A549 (cell line): Measurements from ENCODE around the gene ARHGAP18. TPM values are rescaled to one million over a fixed set of nuclear protein-coding genes. Genes with fewer than 3 reads are reported as not detected.
A peak's percentile ranks its signal among the peaks of the same experiment; 100 is the strongest.

Source experiments
- ATAC-seq, 2 experiments: fragments of 200-7000 bp in 1 of 2; fragments of >200 bp in 1 of 2; cut with Nextera tagmentation in 1 of 2; cut with Tn5 transposase in 1 of 2; 3 replicates each; pipeline versions ENCODE4 v1.8.0 to v1.9.1; 2018 to 2020; ENCODE audit warnings: mild to moderate bottlenecking in 1 of 2, moderate library complexity in 1 of 2
- CTCF ChIA-PET: fragments of 300-600 bp; sonication (Branson Sonifier 250); formaldehyde crosslinking; extraction: SDS; loops from one replicate; lab custom pipeline; 2021; ENCODE audit warnings: antibody characterized with exemption, inconsistent platforms; lab: Yijun Ruan, JAX
- POLR2A ChIA-PET: fragments of 350-600 bp; formaldehyde crosslinking; extraction: SDS; loops from one replicate; lab custom pipeline; 2021; ENCODE audit warnings: antibody characterized with exemption, inconsistent platforms; lab: Yijun Ruan, JAX
- DNase-seq, 2 experiments: peaks; one replicate each; pipeline versions ENCODE4 v3.0.0 to v3.0.0-alpha.2; 2011 to 2016; ENCODE audit warnings: low read depth in 1 of 2, low spot score in 1 of 2
- FAIRE-seq: peaks from 2 replicates; lab custom pipeline; 2011; peaks lifted over from hg19 to GRCh38; lab: Jason Lieb, UNC
- H3K27ac ChIP-seq, 2 experiments: fragments of >200 bp; sonication (Bioruptor Twin); formaldehyde crosslinking; 3 replicates each; pipeline ENCODE4 v1.5.1; 2016 to 2017
- H3K4me1 ChIP-seq: fragments of >200 bp; sonication (Bioruptor Twin); formaldehyde crosslinking; 3 replicates; pipeline ENCODE4 v1.6.1; 2016
- H3K4me2 ChIP-seq: fragments of >200 bp; sonication (Bioruptor Twin); formaldehyde crosslinking; 3 replicates; pipeline ENCODE4 v1.6.1; 2016
- H3K4me3 ChIP-seq: fragments of >200 bp; sonication (Bioruptor Twin); formaldehyde crosslinking; 3 replicates; pipeline ENCODE4 v1.5.1; 2016
- H3K9me3 ChIP-seq: fragments of >200 bp; sonication (Bioruptor Twin); formaldehyde crosslinking; 3 replicates; pipeline ENCODE4 v1.6.1; 2016
- BHLHE40 ChIP-seq: IDR thresholded peaks from 2 replicates; pipeline ENCODE4 v1.6.1; 2012; ENCODE audit warnings: low read depth, low read length, inconsistent platforms
- CBX8 ChIP-seq: fragments of 200-600 bp; sonication (generic); IDR thresholded peaks from 2 replicates; pipeline ENCODE4 v1.6.1; 2016
- CHD2 ChIP-seq: fragments of 150-350 bp; IDR thresholded peaks from 2 replicates; pipeline ENCODE4 v1.6.1; 2014; ENCODE audit warnings: low read length; ENCODE audit not compliant: partially characterized antibody
- EP300 ChIP-seq, 2 experiments: fragments of >200 bp; sonication (Bioruptor Twin); formaldehyde crosslinking; IDR thresholded peaks; 2 replicates in 1 of 2; 3 replicates in 1 of 2; pipeline ENCODE4 v1.6.1; 2016 to 2017
- ESRRA ChIP-seq: fragments of 150-350 bp; IDR thresholded peaks from 2 replicates; pipeline ENCODE4 v1.6.1; 2014; ENCODE audit warnings: mild to moderate bottlenecking, low read length, borderline replicate concordance
- HDAC2 ChIP-seq: fragments of 200-600 bp; sonication (generic); IDR thresholded peaks from 2 replicates; pipeline ENCODE4 v1.6.1; 2016
- HOXA7 ChIP-seq: fragments of 250-450 bp; sonication (Bioruptor Pico); IDR thresholded peaks from 2 replicates; pipeline ENCODE4 v1.5.0; 2020; ENCODE audit warnings: mild to moderate bottlenecking, moderate library complexity
- HOXB5 ChIP-seq: fragments of 250-450 bp; sonication (Bioruptor Pico); IDR thresholded peaks from 2 replicates; pipeline ENCODE4 v1.5.0; 2020; ENCODE audit warnings: mild to moderate bottlenecking, moderate library complexity
- JUN ChIP-seq, 2 experiments: fragments of >200 bp; sonication (Bioruptor Twin); formaldehyde crosslinking; IDR thresholded peaks; 2 replicates in 1 of 2; 3 replicates in 1 of 2; pipeline ENCODE4 v1.6.1; 2016 to 2017
- KDM1A ChIP-seq: fragments of 200-600 bp; sonication (generic); IDR thresholded peaks from 2 replicates; pipeline ENCODE4 v1.6.1; 2016; ENCODE audit warnings: low read depth, mild to moderate bottlenecking
- KDM5A ChIP-seq: fragments of 200-600 bp; sonication (generic); IDR thresholded peaks from 2 replicates; pipeline ENCODE4 v1.6.1; 2016; ENCODE audit warnings: antibody characterized with exemption, mild to moderate bottlenecking
- MAFK ChIP-seq: fragments of 450-650 bp; IDR thresholded peaks from 2 replicates; pipeline ENCODE4 v1.6.1; 2014; ENCODE audit not compliant: partially characterized antibody
- MYC ChIP-seq: IDR thresholded peaks from 2 replicates; pipeline ENCODE4 v1.6.1; 2012; ENCODE audit warnings: mild to moderate bottlenecking, inconsistent platforms, low read length, improper control_type of control experiment, borderline replicate concordance
- NPAS2 ChIP-seq: fragments of 250-450 bp; sonication (Bioruptor Pico); IDR thresholded peaks from 2 replicates; pipeline ENCODE4 v1.8.0; 2022; ENCODE audit warnings: mild to moderate bottlenecking, moderate library complexity, borderline replicate concordance
- PHF8 ChIP-seq: fragments of 200-600 bp; sonication (generic); IDR thresholded peaks from 2 replicates; pipeline ENCODE4 v1.6.1; 2016; ENCODE audit warnings: low read depth, mild to moderate bottlenecking, antibody characterized with exemption, moderate library complexity, borderline replicate concordance
- POLR2A ChIP-seq: IDR thresholded peaks from 2 replicates; pipeline ENCODE4 v1.6.1; 2012; ENCODE audit warnings: mild to moderate bottlenecking, low read length
- RAD21 ChIP-seq, 2 experiments: fragments of >200 bp in 1 of 2; sonication (Bioruptor Twin) in 1 of 2; formaldehyde crosslinking in 1 of 2; IDR thresholded peaks in 1 of 2; conservative IDR thresholded peaks in 1 of 2; 2 replicates in 1 of 2; 3 replicates in 1 of 2; pipeline ENCODE4 v1.6.1; 2012 to 2018; ENCODE audit warnings: inconsistent platforms in 1 of 2
- RCOR1 ChIP-seq: fragments of 150-350 bp; IDR thresholded peaks from 2 replicates; pipeline ENCODE4 v1.6.1; 2014; ENCODE audit warnings: antibody characterized with exemption, low read length, low read depth
- RFX5 ChIP-seq: fragments of 450-650 bp; IDR thresholded peaks from 2 replicates; pipeline ENCODE4 v1.7.1; 2014; ENCODE audit warnings: antibody characterized with exemption, mild to moderate bottlenecking, moderate library complexity
- SMC3 ChIP-seq: fragments of >200 bp; sonication (Bioruptor Twin); formaldehyde crosslinking; IDR thresholded peaks from 3 replicates; pipeline ENCODE4 v1.6.1; 2018; ENCODE audit warnings: inconsistent platforms
- SREBF2 ChIP-seq: fragments of 450-650 bp; IDR thresholded peaks from 2 replicates; pipeline ENCODE4 v1.6.1; 2014; ENCODE audit warnings: mild to moderate bottlenecking, moderate library complexity
- TFCP2L1 ChIP-seq: fragments of 250-450 bp; sonication (Bioruptor Pico); IDR thresholded peaks from 2 replicates; pipeline ENCODE4 v1.5.0; 2021; ENCODE audit warnings: mild to moderate bottlenecking
- TP53 ChIP-seq: fragments of 250-450 bp; sonication (Bioruptor Pico); IDR thresholded peaks from 2 replicates; pipeline ENCODE4 v1.5.0; 2021; ENCODE audit warnings: mild to moderate bottlenecking, moderate library complexity
- WGBS: methylation state at CpG from one replicate; pipeline ENCODE4 v1.1.6; 2017; ENCODE audit errors: missing lambda C conversion rate; 5-methylcytosine and 5-hydroxymethylcytosine counted together
- polyA plus RNA-seq, 4 experiments: library from polyadenylated mRNA; depleted of rRNA in 3 of 4; stranded (reverse); fragments of >200 nt; fragmentation: RNase III in 1 of 4; extraction: RNeasy Plus Mini Kit Qiagen cat#74134 plus additional on column Dnase treatment in 1 of 4; gene quantifications; 2 replicates in 3 of 4; 3 replicates in 1 of 4; pipeline ENCODE4 v1.2.3, GENCODE V29; 2011 to 2017
- TF ChIP-seq, protein P1 (sequence below): fragments of >200 bp; sonication (Bioruptor Twin); formaldehyde crosslinking; IDR thresholded peaks from 2 replicates; pipeline ENCODE4 v1.6.1; 2016
- TF ChIP-seq, protein P2 (sequence below): fragments of 150-350 bp; IDR thresholded peaks from 2 replicates; pipeline ENCODE4 v1.6.1; 2014; ENCODE audit warnings: low read depth, mild to moderate bottlenecking, low read length
- TF ChIP-seq, protein P3 (sequence below): IDR thresholded peaks from 2 replicates; pipeline ENCODE4 v1.6.1; 2012; ENCODE audit warnings: low read depth, borderline replicate concordance

ARHGAP18 gene
- polyA plus RNA-seq, 2 of the 4 experiments (the other 2 are of a cell fraction), result 11.2 to 16.7 TPM

DNA sequence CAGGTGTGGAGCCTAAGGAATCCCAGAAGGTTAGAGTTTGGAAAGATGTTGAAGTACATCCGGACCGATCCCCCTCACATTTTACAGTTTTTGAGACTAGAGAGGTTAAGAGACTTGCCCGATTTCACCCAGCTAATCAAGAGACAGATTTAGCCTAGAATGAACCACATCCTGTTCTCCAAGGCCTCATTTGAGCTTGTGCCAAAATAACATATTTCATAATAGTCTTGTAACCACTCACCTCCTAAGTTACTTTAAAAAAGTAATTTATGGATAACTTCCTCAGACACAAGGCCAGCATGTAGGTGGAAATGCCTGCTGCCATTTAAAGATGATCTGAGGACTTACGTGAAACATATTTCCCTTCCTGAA is 39.8 kb upstream of the ARHGAP18 start:
- POLR2A ChIA-PET, result interaction anchor here (0.5 kb wide), 1 partner anchor 136 kb away, joined by 3 read pairs; no protein-coding TSS in a partner anchor
- CTCF ChIA-PET, result interaction anchor here (1.6 kb wide), 2 partner anchors 20 to 272 kb away, joined by 4 read pairs; no protein-coding TSS in a partner anchor
- 67% methylated on average over 4 of the region's 4 CpGs for WGBS

DNA sequence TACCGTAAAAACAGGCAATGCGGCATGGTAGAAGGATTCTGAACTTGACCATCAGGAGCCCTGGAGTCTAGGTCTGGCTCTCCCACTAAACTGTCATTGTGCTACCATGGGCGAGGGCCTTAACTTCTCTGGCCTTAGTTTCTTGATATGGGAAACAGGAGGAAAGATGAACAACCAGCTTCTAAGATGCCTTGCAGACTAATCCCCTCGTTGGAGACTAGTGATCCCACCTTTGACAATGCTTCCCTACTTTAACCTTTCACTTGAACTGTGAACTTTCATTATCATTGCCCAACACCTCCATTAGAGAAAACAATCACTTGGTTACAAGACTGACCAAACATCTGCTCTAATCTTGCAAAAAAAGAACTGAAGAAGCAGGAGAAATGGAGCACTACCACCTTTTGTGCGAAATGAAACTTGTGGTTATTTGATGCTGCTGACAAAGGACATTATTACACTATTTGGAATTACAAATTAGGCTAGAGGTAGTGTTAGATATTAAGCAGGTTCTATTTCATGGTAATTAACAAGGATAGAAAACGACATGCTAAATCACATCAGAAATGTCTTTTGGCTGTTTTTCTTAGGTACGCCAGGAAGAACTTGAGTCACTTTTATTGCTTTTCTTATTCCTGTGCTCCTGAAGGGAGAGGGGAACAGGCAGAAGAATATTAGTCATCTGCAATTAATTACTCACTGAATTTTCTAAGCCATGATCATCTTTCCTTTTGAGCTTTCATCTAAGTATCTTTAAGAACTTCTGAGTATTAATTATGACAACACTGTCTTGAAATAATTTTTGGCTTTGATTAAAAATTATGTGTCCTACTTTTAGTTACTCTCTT is 39.1 kb upstream of the ARHGAP18 start:
- no peak overlapping the region for H3K4me3 ChIP-seq
- H3K27ac ChIP-seq, result peak overlapping the region; percentile 31 to 46; a peak in 2 of 6 replicates
- POLR2A ChIA-PET, result interaction anchor here (0.5 kb wide), 1 partner anchor 137 kb away, joined by 3 read pairs; no protein-coding TSS in a partner anchor
- FAIRE-seq (no peak), DNase-seq (no peak), ATAC-seq (no peak)
- TF ChIP-seq MAFK (no peak), PHF8 (no peak), KDM1A (no peak), RFX5 (no peak), TFCP2L1 (no peak), JUN (IDR thresholded peaks at IDR 0.05) (no peak), HDAC2 (no peak), ESRRA (no peak)
- TF ChIP-seq, protein P1, sequence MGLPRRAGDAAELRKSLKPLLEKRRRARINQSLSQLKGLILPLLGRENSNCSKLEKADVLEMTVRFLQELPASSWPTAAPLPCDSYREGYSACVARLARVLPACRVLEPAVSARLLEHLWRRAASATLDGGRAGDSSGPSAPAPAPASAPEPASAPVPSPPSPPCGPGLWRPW, result no peak
- peak overlapping the region; percentile 38 for H3K4me2 ChIP-seq
- no peaks in the 10 kb centered on the region for H3K9me3 ChIP-seq
- 66% methylated on average over 7 of the region's 7 CpGs for WGBS
- CTCF ChIA-PET, result interaction anchor here (1.6 kb wide), 2 partner anchors 20 to 272 kb away, joined by 4 read pairs; no protein-coding TSS in a partner anchor
- H3K4me1 ChIP-seq, result peaks cover 28% of the 10 kb centered on the region

More for the DNA sequence above, 39.8 kb upstream of the ARHGAP18 start:
- no peak for DNase-seq
- TF ChIP-seq, protein P2, sequence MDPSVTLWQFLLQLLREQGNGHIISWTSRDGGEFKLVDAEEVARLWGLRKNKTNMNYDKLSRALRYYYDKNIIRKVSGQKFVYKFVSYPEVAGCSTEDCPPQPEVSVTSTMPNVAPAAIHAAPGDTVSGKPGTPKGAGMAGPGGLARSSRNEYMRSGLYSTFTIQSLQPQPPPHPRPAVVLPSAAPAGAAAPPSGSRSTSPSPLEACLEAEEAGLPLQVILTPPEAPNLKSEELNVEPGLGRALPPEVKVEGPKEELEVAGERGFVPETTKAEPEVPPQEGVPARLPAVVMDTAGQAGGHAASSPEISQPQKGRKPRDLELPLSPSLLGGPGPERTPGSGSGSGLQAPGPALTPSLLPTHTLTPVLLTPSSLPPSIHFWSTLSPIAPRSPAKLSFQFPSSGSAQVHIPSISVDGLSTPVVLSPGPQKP, result no peak
- TF ChIP-seq MYC (no peak), HOXA7 (CRISPR knock-in tag) (no peak), RAD21 (conservative IDR thresholded peaks at IDR 0.05 in 1 of 2, IDR thresholded peaks at IDR 0.05 in 1 of 2) (no peak), CHD2 (no peak), RCOR1 (no peak), BHLHE40 (no peak), SMC3 (no peak), CBX8 (no peak), TP53 (no peak), SREBF2 (no peak)
- TF ChIP-seq, all 56 proteins: peak for 0
- ATAC-seq (no peak), FAIRE-seq (no peak)
- Histone ChIP-seq H3K4me1 (peaks cover 24% of the 10 kb centered on the region), H3K27ac (peak overlapping the region in 1 of 2 experiments; percentile 46; a peak in 1 of 6 replicates), H3K4me2 (peak overlapping the region; percentile 38), H3K9me3 (no peaks in the 10 kb centered on the region), H3K4me3 (no peak overlapping the region)

DNA sequence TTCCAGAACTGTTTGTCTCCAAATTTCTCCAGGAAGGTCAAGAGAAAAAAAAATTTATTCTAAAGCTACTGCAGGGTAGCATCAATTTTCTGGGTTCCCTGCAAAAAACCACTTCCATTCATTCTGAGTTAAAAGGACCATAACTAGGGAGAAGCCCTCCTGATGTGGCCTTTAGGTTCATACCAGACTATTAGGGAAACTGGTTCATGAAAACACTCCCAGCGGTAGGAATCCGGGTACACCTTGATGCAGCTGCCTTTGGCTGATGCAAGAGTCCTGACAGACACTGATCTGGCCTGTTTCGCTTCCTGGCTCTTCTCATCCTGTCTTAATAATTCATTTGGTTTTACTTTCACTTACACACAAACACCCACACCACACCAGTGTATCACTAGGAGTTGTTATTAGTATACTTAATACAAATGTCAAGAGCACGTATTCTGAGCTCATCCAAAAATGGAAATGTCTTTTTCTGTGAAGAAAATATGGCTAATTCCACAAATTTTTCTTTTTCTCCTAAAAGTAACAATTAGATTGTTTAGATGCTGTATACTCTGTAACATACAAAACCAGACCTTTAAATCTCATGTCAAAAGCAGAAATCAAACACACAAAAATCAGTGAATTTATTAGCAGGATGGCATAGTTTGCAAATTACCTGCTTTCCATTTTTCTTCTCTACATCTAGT is 38.4 kb upstream of the ARHGAP18 start:
- DNase-seq, result no peak
- ChIA-PET POLR2A (no interaction called here), CTCF (interaction anchor here (0.6 to 0.9 kb wide), 2 partner anchors 38 to 273 kb away, joined by 3 read pairs; partner anchors contain the start of gene ARHGAP18)
- Histone ChIP-seq H3K4me1 (peaks cover 28% of the 10 kb centered on the region), H3K4me2 (peak overlapping the region; percentile 25; the same call in 1 of the 3 replicates), H3K27ac (peak overlapping the region; percentile 31 to 58; a peak in 3 of 6 replicates), H3K9me3 (no peaks in the 10 kb centered on the region), H3K4me3 (no peak overlapping the region)
- no peak for ATAC-seq
- TF ChIP-seq MAFK (no peak), EP300 (IDR thresholded peaks at IDR 0.05) (no peak), TFCP2L1 (no peak), POLR2A (no peak), JUN (IDR thresholded peaks at IDR 0.05) (no peak), HOXB5 (CRISPR knock-in tag) (no peak), SMC3 (no peak), CHD2 (no peak), KDM5A (no peak), NPAS2 (no peak)
- TF ChIP-seq, protein P3, sequence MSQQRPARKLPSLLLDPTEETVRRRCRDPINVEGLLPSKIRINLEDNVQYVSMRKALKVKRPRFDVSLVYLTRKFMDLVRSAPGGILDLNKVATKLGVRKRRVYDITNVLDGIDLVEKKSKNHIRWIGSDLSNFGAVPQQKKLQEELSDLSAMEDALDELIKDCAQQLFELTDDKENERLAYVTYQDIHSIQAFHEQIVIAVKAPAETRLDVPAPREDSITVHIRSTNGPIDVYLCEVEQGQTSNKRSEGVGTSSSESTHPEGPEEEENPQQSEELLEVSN, result no peak
- FAIRE-seq, result no peak
- 93% methylated on average over 4 of the region's 4 CpGs for WGBS
